Tibial nerve (tissue), 3 donors: Measurements from ENCODE around the gene LONP1.

Source experiments
- POLR2A ChIP-seq, 2 donors: fragments of 450-650 bp; IDR thresholded peaks; one replicate each; pipeline ENCODE4 v1.6.1; 2017; ENCODE audit warnings: antibody characterized with exemption in 2 of 2, mild to moderate bottlenecking in 2 of 2, moderate library complexity in 2 of 2
- TF ChIP-seq, protein P1 (sequence below), 5 experiments: fragments of 200-600 bp in 3 of 5; fragments of 450-650 bp in 2 of 5; sonication (generic) in 3 of 5; IDR thresholded peaks; one replicate each; pipeline ENCODE4 v1.5.1; 2016 to 2019; ENCODE audit warnings: antibody characterized with exemption in 5 of 5, mild to moderate bottlenecking in 3 of 5, moderate library complexity in 2 of 5

DNA sequence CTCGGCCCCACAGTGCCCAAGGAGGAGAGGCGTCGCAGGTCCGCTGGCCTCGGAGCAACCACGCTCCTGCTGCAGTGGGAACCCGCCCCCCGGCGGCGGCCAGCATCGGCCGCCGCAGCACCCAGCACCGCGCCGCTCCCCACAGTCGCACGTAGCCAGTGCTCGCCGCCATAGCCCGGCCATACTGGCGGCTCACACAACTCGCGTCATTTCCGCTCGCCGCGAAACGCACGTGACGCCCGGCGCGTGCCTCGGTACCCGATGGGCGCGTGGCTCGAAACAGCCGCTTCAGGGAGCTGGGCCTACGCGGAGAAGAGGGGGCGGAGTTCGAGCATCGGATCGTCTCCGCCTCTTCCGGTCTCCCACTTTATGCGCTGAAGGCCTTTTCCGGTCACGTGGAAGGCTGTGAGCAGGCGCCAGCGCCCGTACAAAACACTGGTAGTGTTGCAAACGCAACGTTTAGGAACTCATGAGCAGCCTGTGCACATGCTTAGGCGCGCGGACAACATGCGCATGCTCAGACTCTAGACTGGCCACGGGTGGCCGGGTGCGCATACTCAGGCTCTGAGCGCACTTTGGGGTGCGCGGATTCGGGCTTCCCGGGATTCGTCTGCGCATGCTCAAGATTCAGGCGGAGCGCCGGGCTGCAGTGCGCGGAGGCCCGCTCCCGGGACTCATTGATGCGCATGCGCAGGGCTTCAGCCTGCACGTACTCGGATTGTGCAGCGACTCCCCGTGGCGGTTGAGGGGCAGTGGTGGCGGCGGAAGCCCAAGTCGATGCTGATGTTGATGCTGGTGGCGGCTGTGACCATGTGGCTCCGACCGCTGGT is at the start of gene LONP1, which contains the start of gene CATSPERD:
- TF ChIP-seq, protein P1, sequence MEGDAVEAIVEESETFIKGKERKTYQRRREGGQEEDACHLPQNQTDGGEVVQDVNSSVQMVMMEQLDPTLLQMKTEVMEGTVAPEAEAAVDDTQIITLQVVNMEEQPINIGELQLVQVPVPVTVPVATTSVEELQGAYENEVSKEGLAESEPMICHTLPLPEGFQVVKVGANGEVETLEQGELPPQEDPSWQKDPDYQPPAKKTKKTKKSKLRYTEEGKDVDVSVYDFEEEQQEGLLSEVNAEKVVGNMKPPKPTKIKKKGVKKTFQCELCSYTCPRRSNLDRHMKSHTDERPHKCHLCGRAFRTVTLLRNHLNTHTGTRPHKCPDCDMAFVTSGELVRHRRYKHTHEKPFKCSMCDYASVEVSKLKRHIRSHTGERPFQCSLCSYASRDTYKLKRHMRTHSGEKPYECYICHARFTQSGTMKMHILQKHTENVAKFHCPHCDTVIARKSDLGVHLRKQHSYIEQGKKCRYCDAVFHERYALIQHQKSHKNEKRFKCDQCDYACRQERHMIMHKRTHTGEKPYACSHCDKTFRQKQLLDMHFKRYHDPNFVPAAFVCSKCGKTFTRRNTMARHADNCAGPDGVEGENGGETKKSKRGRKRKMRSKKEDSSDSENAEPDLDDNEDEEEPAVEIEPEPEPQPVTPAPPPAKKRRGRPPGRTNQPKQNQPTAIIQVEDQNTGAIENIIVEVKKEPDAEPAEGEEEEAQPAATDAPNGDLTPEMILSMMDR (IDR thresholded peaks at IDR 0.05), result peak; percentile 95 to 97 (median 95)
- TF ChIP-seq POLR2A (IDR thresholded peaks at IDR 0.05), result peak; percentile 67 to 69
